ENCODE data around the gene NPAS3.

The NPAS3 gene

GRCh38 chr14:33511851-33512640 is 573.4 kb downstream of the NPAS3 start:
- H3K27me3 ChIP-seq (ENCODE audit: control insufficient read depth, insufficient read depth, low read length): no peaks in the 10 kb centered on the region
- H3K4me3 ChIP-seq (ENCODE audit: low read depth, low read length): no peak overlapping the region
- H3K4me1 ChIP-seq (ENCODE audit: control insufficient read depth, insufficient read depth, low read length): no peaks in the 10 kb centered on the region
- no peaks in the 10 kb centered on the region for H3K9me3 ChIP-seq (ENCODE audit: control insufficient read depth, insufficient read depth, low read depth, low read length)
- H3K9ac ChIP-seq (ENCODE audit: low read length): no peak overlapping the region
- H3K36me3 ChIP-seq (ENCODE audit: control insufficient read depth, insufficient read depth, low read length): no peaks in the 10 kb centered on the region
- H3K27ac ChIP-seq (ENCODE audit: low read depth, low read length): no peak overlapping the region

GRCh38 chr14:33515441-33515840 is 576.8 kb downstream of the NPAS3 start:
- Histone ChIP-seq H3K4me1 (ENCODE audit: control insufficient read depth, insufficient read depth, low read length) (no peaks in the 10 kb centered on the region), H3K27ac (ENCODE audit: low read depth, low read length) (no peak overlapping the region), H3K9ac (ENCODE audit: low read length) (no peak overlapping the region), H3K9me3 (ENCODE audit: control insufficient read depth, insufficient read depth, low read depth, low read length) (no peaks in the 10 kb centered on the region), H3K36me3 (ENCODE audit: control insufficient read depth, insufficient read depth, low read length) (no peaks in the 10 kb centered on the region), H3K4me3 (ENCODE audit: low read depth, low read length) (no peak overlapping the region), H3K27me3 (ENCODE audit: control insufficient read depth, insufficient read depth, low read length) (no peaks in the 10 kb centered on the region)

GRCh38 chr14:33515899-33516298 is 577.2 kb downstream of the NPAS3 start:
- Histone ChIP-seq H3K36me3 (ENCODE audit: control insufficient read depth, insufficient read depth, low read length) (no peaks in the 10 kb centered on the region), H3K4me1 (ENCODE audit: control insufficient read depth, insufficient read depth, low read length) (no peaks in the 10 kb centered on the region), H3K9me3 (ENCODE audit: control insufficient read depth, insufficient read depth, low read depth, low read length) (no peaks in the 10 kb centered on the region), H3K27ac (ENCODE audit: low read depth, low read length) (no peak overlapping the region), H3K27me3 (ENCODE audit: control insufficient read depth, insufficient read depth, low read length) (no peaks in the 10 kb centered on the region), H3K9ac (ENCODE audit: low read length) (no peak overlapping the region), H3K4me3 (ENCODE audit: low read depth, low read length) (no peak overlapping the region)

- H3K27me3 ChIP-seq (ENCODE audit: control insufficient read depth, insufficient read depth, low read length): no peaks in the 10 kb centered on the region
Observed at GRCh38 chr14:33516898-33517436, 578.3 kb downstream of the NPAS3 start.

GRCh38 chr14:33521192-33521591 is 582.5 kb downstream of the NPAS3 start:
- Histone ChIP-seq H3K9me3 (ENCODE audit: control insufficient read depth, insufficient read depth, low read depth, low read length) (no peaks in the 10 kb centered on the region), H3K27ac (ENCODE audit: low read depth, low read length) (no peak overlapping the region), H3K36me3 (ENCODE audit: control insufficient read depth, insufficient read depth, low read length) (no peaks in the 10 kb centered on the region), H3K9ac (ENCODE audit: low read length) (no peak overlapping the region), H3K27me3 (ENCODE audit: control insufficient read depth, insufficient read depth, low read length) (no peaks in the 10 kb centered on the region), H3K4me3 (ENCODE audit: low read depth, low read length) (no peak overlapping the region), H3K4me1 (ENCODE audit: control insufficient read depth, insufficient read depth, low read length) (no peaks in the 10 kb centered on the region)

More at GRCh38 chr14:33516898-33517436, 578.3 kb downstream of the NPAS3 start:
- no peak overlapping the region for H3K9ac ChIP-seq (ENCODE audit: low read length)
- H3K9me3 ChIP-seq (ENCODE audit: control insufficient read depth, insufficient read depth, low read depth, low read length): no peaks in the 10 kb centered on the region
- no peaks in the 10 kb centered on the region for H3K4me1 ChIP-seq (ENCODE audit: control insufficient read depth, insufficient read depth, low read length)
- no peak overlapping the region for H3K4me3 ChIP-seq (ENCODE audit: low read depth, low read length)
- no peaks in the 10 kb centered on the region for H3K36me3 ChIP-seq (ENCODE audit: control insufficient read depth, insufficient read depth, low read length)
- no peak overlapping the region for H3K27ac ChIP-seq (ENCODE audit: low read depth, low read length)

- no peak overlapping the region for H3K27ac ChIP-seq (ENCODE audit: low read depth, low read length)
- H3K36me3 ChIP-seq (ENCODE audit: control insufficient read depth, insufficient read depth, low read length): no peaks in the 10 kb centered on the region
- H3K4me3 ChIP-seq (ENCODE audit: low read depth, low read length): no peak overlapping the region
- H3K4me1 ChIP-seq (ENCODE audit: control insufficient read depth, insufficient read depth, low read length): no peaks in the 10 kb centered on the region
- H3K27me3 ChIP-seq (ENCODE audit: control insufficient read depth, insufficient read depth, low read length): no peaks in the 10 kb centered on the region
- no peak overlapping the region for H3K9ac ChIP-seq (ENCODE audit: low read length)
- H3K9me3 ChIP-seq (ENCODE audit: control insufficient read depth, insufficient read depth, low read depth, low read length): no peaks in the 10 kb centered on the region
Observed at GRCh38 chr14:33524244-33524643, 585.6 kb downstream of the NPAS3 start.

GRCh38 chr14:33525626-33526025 is 586.9 kb downstream of the NPAS3 start:
- Histone ChIP-seq H3K9ac (ENCODE audit: low read length) (no peak overlapping the region), H3K9me3 (ENCODE audit: control insufficient read depth, insufficient read depth, low read depth, low read length) (no peaks in the 10 kb centered on the region), H3K36me3 (ENCODE audit: control insufficient read depth, insufficient read depth, low read length) (no peaks in the 10 kb centered on the region), H3K27ac (ENCODE audit: low read depth, low read length) (no peak overlapping the region), H3K27me3 (ENCODE audit: control insufficient read depth, insufficient read depth, low read length) (no peaks in the 10 kb centered on the region), H3K4me3 (ENCODE audit: low read depth, low read length) (no peak overlapping the region), H3K4me1 (ENCODE audit: control insufficient read depth, insufficient read depth, low read length) (no peaks in the 10 kb centered on the region)

- Histone ChIP-seq H3K36me3 (ENCODE audit: control insufficient read depth, insufficient read depth, low read length) (no peaks in the 10 kb centered on the region), H3K4me1 (ENCODE audit: control insufficient read depth, insufficient read depth, low read length) (no peaks in the 10 kb centered on the region), H3K27ac (ENCODE audit: low read depth, low read length) (no peak overlapping the region), H3K9ac (ENCODE audit: low read length) (no peak overlapping the region), H3K27me3 (ENCODE audit: control insufficient read depth, insufficient read depth, low read length) (no peaks in the 10 kb centered on the region), H3K9me3 (ENCODE audit: control insufficient read depth, insufficient read depth, low read depth, low read length) (no peaks in the 10 kb centered on the region), H3K4me3 (ENCODE audit: low read depth, low read length) (no peak overlapping the region)
Observed at GRCh38 chr14:33527023-33527634, 588.5 kb downstream of the NPAS3 start.

- Histone ChIP-seq H3K27me3 (ENCODE audit: control insufficient read depth, insufficient read depth, low read length) (no peaks in the 10 kb centered on the region), H3K4me3 (ENCODE audit: low read depth, low read length) (no peak overlapping the region), H3K4me1 (ENCODE audit: control insufficient read depth, insufficient read depth, low read length) (no peaks in the 10 kb centered on the region), H3K27ac (ENCODE audit: low read depth, low read length) (no peak overlapping the region), H3K9ac (ENCODE audit: low read length) (no peak overlapping the region), H3K9me3 (ENCODE audit: control insufficient read depth, insufficient read depth, low read depth, low read length) (no peaks in the 10 kb centered on the region), H3K36me3 (ENCODE audit: control insufficient read depth, insufficient read depth, low read length) (no peaks in the 10 kb centered on the region)
Observed at GRCh38 chr14:33528655-33529054, 590.0 kb downstream of the NPAS3 start.

GRCh38 chr14:33529787-33530757 is 591.4 kb downstream of the NPAS3 start:
- H3K9ac ChIP-seq (ENCODE audit: low read length): no peak overlapping the region
- H3K4me3 ChIP-seq (ENCODE audit: low read depth, low read length): no peak overlapping the region
- no peak overlapping the region for H3K27ac ChIP-seq (ENCODE audit: low read depth, low read length)
- H3K27me3 ChIP-seq (ENCODE audit: control insufficient read depth, insufficient read depth, low read length): no peaks in the 10 kb centered on the region
- H3K9me3 ChIP-seq (ENCODE audit: control insufficient read depth, insufficient read depth, low read depth, low read length): no peaks in the 10 kb centered on the region
- no peaks in the 10 kb centered on the region for H3K4me1 ChIP-seq (ENCODE audit: control insufficient read depth, insufficient read depth, low read length)
- H3K36me3 ChIP-seq (ENCODE audit: control insufficient read depth, insufficient read depth, low read length): no peaks in the 10 kb centered on the region

All from HUES6 (cell line).